Hematopoietic multipotent progenitor cell treated with erythropoietin and hydrocortisone succinate and interleukin-3 and kit ligand, for 6 days (in vitro differentiated cells): ENCODE results near the gene MRGPRX4.

Source experiments
- DNase-seq: peaks from one replicate; pipeline ENCODE4 v3.0.0-alpha.2; 2015

The MRGPRX4 gene

DNA sequence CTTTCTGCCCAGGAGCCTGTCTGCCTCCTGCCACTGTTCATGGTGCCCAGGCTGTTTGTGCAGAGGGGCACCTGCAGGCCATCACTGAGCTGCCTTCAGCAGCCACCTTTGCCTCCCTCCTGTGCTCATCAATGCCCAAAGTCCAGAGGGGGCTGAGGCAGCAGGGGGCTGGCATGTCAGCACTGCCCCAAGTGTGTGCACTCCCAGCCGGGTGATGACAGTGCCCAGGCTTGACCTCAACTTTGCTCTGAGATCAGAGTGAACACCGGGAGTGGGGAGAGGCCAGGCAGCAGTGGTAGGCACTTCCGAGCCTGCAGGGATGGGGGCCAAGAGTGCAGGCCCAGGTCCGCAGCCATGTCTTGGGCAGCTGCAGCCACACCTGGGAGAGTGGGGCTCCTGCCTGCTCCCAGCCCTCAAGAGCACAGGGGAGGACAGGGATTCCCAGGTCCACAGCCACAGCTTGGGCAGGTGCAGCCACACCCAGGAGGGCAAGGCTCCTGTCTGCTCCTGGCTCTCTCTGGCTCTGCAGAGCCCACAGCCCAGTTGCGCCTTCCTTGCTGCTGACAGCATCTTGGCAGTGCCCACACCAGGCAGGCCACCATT is 48.7 kb downstream of the MRGPRX4 start:
- no peak for DNase-seq

DNA sequence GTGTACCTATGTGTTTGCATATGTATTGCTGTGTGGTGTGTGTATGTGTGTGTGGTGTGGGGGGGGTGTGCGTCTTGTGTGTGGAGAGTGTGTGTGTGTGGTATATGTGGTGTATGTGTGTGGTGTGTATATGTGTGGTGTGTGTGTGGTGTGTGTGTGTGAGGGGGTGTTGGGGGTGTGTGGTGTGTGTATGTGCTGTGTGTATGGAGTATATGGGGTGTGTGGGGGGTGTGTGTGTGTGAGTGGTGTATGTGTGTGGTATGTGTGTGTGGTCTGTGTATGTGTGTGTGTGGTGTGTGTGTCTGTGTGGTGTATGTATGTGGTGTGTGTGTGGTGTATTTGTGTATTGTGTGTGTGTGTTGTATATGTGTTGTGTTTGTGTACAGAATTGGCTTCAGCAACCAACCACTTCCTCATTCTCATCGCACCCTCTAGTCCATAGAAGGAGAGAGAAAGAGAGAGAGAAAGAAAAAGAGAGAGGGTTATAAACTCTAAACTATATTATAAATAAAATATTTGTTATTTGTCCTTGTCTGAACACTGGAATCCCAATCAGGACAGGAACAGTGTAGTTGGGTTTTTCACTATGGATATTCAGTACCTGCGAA is 50.3 kb downstream of the MRGPRX4 start:
- no peak for DNase-seq
